Stimulated activated CD8-positive, alpha-beta memory T cell treated with anti-CD3 and anti-CD28 coated beads, Interleukin-15, amount 100 ng/mL, for 4 hours (primary cell): ENCODE measurements around the gene CAPZB.

Experiments
- DNase-seq, 2 donors: peaks; one replicate each; pipeline ENCODE4 v3.0.0-alpha.2; 2020; ENCODE audit warnings: low read depth in 2 of 2

CAPZB gene

DNA sequence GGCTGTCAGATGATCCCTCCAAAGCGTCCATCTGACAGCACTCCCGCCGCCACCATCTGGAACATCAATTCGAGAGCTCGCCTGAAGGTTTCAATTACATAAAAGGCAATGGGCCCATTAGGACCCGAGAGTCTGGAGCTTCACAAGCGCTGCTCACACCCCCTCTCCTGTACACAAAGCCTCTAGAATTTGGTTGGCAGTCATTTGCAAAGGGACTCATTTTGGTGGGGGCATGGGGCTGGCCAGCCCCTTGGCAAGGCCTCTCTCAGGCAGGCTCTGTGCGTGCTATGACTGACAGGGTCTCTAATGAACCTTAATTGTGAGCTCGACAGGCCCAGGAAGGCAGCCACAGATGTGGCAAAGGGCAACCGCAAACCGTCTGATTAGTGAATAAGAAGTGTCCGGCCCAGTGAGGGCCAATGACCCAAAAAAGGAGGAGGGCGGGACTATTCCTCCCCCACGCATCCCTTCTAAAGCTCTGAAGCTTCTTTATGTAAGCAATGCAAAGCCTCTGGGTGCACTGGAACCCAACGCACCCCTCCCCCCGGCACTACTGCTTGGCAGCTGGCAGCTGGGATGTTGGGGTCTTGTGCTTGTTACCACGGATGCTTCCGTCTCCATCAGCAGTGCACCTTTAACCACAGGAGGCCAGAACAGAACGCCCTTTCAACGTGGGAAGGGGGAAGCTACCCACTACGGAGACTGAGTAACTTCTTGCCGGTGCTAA lies 79.4 kb downstream of the CAPZB start:
- no peak for DNase-seq

DNA sequence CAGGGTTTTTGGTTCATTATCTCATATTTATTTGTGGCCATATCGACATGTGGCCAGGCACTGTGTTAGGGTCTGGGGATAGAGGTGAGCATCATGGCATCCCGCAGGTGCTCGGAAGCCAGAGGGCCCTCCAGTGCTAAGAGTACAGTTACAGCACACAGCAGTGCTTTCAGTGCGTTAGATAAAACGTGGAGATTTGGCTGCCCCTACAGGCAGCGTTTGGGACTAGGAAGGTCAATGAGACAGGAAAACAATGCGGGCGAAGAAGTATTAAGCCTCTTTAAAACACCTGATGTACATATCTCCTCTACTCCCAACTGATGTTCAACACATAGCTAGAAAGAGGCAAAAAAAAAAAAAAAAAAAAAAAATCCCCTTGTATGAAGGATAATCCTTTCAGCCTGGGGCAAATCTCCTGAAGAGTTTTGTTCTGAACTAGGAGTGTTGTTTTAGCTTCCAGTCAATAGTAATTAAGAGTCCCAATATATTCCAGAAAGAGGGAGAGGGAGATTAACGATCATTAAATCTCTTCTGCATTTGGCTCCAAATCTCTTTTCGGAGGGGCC lies 80.1 kb downstream of the CAPZB start:
- DNase-seq, result no peak

DNA sequence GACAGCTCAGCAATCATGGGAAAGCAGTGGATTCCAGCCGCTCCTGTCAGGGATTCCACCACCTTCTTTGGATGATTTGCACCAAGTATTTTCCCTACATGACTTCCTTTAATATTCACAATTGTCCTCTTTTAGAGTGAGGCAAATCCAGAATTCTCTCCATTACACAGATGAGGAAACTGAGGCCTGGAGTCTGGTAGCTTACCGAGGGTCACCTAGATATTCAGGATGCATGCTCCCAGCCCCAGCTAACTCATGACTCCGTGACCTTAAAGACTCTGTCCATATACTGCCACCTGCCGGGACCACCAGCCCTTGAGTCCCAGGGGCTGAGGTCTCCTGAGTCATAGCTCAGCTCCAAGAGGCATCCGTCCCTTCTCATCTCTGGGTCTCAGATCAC lies 80.6 kb downstream of the CAPZB start:
- DNase-seq, result no peak

DNA sequence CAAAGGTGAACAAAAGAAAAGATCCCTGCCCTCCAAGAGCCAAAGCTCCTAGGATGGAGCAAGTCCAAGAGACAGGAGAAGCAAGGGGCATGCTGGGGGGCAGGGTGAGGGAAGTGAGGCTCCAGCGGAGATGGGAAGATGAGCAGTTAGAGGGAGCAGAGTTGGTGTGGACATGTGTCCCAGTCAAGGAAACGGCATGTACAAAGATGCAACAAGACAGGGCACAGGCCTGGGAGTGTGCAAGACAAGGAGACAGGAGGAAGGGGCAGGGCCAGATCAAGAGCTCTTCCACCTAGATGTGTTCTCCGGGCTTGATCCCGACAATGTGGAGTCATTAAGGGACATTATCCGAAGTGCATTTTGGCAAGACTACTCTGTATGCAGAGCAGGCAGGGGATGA lies 82.1 kb downstream of the CAPZB start:
- DNase-seq, result no peak

DNA sequence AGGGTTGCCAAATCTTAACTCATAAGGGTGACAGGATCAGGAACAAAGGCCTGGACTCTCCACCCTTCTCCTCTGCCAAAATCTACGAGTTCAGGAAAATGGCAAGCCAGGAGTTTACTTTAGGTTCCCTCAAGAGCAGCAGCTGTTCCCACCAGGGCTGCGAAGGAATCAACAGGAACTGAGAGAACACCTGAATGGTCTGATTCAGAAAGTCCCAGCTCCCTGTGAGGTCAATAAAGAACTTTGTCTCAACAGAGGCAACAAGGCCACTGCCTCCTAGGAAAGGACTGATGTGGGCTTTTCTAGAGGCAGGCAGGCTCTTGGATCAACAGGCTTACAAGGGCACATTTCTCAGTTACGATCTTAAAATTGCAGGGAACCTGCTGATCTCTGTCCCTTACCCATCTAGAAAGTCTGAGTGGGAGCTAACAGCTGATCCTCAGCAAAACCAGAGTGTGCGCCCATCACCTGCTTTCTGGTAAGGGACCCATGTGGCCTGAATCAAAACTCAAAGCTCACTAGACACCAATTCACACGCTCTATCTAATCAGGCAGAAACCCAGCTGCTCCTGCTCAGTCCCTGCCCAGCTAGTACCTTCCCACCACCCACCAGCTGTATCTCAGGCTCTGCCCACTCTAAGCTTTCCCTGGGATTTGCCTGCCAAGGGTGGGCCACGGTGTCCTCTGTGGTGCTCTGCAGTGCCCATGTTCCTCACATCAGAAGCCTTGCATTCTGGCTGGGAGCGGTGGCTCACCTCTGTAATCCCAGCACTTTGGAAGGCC lies 83.1 kb downstream of the CAPZB start:
- DNase-seq, result no peak

DNA sequence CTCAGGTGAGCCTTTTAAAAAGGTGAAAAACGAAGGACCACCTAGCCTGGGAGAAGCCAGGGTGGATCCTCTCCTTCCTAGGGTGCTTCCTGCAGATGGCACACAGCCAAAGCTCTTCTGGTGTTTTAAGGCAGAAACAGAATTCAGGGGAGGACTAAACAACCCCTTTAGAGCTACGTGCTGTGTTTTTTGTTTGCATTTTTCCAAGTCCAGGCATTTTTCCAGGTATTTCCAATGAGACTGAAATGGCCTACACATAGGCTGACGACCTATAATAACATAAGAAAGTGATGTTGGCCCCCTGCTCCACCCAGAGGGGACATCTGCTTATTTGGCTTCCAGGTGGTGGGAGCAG lies 83.8 kb downstream of the CAPZB start:
- no peak for DNase-seq

DNA sequence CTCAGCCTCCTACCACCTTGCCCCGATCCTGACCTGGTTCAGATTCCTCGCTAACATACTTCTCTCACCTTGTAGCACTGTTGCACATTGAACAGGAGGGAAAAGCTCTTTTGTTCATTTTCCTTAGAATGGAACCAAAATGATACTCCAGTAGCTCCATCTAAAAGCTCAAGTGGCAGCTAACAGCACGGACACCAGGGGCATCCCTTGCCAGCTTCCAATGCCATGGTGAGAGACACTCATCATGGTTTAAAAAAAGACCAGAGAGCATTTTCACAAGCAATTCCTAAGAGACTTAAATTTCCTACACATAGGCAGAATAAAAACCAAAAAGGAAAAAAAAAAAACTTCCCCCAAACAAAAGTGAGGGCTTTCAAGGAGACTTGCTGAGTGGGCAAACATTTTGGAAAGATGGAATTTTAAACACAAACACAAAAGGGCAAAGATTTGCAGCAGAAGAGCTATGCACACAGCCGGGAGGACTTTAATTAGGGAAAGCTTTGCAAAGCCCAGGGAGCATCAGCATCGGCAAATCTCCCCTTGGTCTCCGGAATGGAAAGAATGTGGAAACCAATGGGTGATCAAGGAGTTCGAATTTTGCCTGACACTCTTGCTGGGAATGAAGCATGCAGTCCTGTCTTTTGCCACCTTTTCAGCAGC lies 84.3 kb downstream of the CAPZB start:
- no peak for DNase-seq

DNA sequence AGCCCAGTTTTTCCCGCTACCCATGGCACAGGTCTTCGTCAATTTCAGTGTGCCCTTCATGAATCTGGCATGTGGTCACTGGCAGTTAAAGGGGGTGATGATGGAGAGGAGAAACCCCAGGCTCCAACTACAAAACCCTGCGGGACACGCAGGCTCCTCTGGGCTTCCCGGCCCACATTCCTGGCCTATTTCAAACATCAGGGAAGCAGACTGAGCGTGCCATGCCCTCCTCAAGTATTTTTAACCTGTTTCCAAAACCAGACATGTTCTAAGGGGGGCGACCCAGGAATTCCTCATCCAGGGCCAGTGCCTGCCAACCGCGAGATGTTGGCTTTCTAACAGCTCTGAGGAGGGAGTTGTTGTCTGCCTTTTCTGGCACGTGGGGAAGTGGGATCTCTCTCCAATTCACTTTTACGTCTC lies 85.1 kb downstream of the CAPZB start:
- no peak for DNase-seq

DNA sequence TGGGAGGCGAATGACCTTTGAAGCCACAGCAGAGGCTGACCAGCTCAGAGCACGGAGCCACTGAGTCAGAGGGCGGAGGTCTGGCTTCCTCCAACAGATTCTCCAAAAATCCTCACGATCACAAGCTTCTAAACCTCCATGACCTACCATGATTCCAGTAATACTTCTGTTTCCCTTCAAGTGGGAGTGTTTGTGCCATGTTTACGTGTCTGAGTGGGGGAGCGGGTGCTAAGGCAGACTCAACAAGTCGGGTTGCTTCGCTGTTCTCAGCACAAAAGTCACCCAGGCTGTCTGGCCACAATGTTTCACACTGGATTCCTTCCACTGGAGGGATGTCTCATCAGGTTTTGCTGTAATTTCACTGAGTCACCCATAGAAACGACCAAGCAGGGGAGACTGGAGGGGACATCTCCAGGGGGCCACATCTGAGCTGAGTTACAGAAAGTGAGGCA lies 87.0 kb downstream of the CAPZB start:
- no peak for DNase-seq

DNA sequence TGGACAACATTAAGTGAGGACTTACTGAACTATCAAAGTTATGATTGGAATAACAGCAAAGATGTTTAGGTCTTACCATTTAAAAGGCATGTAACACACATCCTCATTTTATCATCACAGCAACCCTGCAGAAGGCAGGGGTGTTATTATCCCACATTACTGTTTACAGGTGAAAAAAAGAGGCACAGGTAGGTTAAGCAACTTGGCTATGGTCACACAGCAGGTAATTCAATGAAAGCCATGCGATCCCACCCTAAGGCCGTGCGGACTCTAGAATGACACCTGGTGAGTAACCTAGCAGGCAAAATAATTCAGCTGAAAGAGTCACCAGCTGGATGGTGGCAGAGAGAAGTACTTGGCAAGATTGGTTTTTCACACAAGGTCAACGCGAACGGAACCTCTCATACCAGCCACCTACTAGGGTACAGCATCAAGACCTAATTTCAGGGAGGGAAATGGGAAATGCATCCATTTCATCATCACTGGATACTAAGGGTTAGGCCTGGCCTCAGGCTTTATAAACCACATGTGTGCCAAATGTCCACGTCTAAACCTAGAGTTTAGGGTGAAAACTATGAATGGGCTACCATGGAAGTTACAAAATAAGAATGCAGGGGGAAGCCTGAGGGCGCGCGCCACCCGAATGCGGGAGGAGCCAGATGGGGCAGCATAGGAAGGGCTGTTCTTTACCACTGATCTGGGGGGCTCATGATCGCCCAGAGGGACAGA lies 88.0 kb downstream of the CAPZB start:
- no peak for DNase-seq

DNA sequence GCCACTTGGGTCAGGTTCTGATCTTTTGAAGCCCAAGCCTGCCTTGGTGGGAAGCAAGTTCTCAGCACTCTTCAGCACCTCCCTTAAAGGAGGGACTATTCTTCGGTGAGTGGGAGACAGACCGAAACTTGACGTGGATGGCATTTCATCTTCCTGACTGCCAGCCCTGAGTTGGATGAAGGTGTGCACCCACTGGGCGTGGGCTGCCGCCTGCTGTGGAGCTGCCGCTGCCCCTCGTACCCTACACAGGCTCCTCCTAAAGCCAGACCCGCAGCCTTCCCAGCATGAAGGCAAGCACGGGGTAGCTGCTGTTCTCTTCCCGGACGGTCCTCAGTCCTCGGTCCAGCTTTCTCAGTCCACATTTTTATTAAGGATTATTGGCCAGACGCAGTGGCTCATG lies 89.1 kb downstream of the CAPZB start:
- DNase-seq, result no peak

DNA sequence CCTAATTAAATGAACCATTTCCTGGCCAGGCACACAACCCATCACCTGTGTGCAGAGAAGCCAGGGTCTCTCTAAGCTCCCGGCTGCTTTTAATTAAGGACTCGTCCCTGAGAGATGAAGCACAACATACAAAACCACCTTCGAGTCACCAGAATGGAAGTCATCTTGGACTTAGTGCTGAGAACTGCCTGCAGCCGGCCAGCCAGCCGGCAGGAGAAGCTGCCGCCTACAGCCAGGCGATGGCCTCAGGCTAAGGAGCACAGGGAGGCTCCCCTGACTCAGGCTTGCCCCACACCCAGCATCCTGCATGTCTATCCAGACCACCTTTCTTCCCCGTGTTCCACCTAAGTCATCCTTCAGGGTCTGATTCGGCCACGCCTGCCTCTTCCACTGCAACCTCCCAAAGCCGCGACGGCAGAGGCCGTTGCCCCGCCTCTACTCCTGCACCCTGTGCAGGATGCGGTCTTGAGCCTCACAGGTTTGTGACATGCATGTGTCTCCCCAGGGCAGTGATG lies 89.6 kb downstream of the CAPZB start:
- no peak for DNase-seq

DNA sequence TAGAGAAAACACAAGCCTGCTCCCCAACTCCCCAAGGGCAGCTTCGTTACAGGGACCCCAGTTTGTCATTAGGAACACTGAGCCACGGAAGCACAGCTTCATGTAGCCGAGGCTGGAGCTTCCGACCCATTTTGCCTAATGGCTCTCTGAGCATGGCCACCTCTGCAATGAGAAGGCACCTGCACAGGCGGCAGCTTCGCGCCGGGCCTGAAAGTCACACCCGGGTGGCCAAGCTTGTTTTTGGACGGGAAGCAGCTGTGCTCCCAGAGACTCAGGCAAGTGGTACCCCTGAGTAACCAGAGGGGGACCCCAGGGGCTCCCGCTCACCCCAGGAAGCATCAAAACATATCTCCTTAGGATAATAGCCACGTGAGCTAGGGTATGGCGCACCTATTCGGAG lies 92.3 kb downstream of the CAPZB start:
- no peak for DNase-seq

DNA sequence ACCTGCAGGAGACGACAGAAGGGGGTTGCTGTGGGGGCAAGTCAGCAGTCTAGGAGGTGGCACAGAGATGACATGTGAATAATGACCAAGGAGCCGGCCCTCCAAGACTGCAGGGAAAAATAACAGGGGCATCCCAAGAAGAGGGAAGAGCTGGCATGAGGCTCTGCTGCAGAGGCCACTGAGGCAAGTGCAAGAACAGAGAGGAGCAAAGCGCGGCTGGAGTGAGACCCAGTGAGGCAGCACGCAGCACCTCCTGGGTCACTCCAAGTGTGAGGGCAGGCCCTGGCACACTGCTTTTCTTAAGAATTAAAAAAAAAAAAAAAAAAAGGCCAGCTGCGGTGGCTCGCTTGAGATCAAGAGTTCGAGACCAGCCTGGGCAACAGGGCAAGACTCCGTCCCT lies 93.1 kb downstream of the CAPZB start:
- DNase-seq, result no peak

DNA sequence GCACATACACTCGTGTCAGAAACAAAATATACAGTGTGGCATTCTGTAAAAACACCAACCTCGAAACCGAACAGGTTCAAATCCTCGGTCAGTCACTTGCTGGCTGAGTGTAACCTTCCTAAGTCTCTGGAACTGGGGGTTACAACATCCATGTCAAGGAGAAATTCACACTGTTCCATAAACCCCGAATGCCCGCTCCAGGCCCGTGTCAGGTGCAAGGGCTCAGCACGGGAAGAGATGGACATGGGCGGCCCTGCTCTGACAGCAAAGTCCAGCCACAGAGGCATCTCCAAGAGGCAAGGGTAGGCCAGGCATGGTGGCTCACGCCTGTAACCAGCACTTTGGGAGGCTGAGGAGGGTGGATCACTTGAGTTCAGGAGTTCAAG lies 93.8 kb downstream of the CAPZB start:
- DNase-seq, result no peak

DNA sequence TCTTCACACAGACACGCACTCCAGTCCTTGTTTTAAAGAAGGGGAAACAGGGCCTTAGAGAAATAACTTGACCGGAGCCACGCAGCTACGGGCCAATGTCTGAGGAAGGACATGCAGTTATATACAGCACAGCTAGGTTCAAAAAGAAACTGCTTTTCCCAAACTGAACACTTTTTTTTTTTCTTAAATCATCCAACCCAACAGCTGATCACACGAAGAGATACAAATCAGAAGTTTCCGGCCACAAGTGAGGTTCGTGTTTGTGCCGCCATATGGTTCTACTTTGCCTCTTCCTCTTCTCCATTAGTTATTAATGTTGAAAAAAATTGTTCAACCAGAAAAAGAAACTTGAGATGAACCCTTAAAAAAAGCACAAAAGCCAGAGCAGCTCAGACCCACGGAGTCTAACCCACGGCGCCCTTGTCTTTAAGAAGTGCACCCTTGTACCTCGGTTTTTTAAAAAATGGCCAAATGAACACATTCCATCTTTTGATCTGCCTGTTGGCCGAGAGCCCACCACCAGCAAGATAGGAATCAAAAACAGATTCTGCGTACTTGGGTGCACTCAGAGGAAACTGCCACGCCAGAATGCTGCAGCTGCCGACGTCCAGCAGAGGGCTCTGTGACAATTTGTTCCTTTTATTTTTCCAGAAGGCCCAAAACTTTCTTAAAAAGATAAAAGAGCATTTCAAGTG lies 94.3 kb downstream of the CAPZB start:
- DNase-seq, result peak; percentile 13 to 38

DNA sequence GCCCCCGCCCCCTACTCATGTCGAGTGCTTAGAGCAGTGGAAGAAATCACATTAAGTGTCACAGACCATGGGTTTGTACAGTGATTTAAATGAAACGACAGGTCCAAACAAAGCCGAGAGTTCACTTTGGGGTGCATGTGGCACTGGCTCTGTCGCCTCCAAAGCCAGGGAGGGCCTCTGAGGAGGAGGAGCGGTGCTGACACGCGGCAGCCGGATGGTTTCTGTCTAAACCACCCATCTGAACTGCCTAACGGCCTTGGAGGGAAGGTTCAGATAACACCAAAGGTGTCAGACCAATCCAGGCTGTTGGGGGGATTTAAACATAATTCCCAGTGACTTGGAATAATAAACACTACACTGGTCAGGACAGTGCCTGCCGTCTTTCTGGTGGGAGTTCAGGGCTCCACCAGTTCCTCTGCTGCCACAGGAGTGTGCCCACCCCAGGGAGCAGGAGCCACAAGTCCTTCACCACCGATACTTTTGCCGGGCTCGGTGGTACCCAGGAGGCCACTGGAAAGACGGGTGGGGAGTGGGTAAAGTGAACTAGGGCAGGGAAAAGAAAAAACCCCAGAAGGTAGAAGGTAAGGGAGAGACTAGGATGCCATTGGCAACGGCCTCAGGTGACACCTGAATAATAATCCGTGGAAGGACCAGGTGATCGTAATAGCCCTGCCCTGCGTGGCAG lies 95.0 kb downstream of the CAPZB start:
- DNase-seq, result no peak

DNA sequence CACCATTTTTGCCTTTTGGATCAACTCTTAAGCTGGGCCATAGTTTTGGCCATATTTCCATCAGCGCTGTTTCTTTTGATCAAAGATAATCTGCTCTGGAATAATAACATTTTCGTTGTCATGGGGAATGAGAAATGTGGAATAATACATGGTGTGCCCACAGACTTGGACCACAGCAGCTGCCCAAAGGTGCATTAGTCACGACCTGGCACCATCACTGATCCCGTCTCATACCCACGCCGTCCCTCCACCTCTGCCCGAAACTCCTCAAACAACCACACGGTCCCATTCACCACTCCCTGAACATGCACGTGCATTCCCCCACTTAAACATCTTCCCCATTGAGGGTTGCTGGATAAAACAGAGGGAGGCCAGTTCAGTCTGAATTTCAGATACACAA lies 96.4 kb downstream of the CAPZB start:
- DNase-seq, result no peak

DNA sequence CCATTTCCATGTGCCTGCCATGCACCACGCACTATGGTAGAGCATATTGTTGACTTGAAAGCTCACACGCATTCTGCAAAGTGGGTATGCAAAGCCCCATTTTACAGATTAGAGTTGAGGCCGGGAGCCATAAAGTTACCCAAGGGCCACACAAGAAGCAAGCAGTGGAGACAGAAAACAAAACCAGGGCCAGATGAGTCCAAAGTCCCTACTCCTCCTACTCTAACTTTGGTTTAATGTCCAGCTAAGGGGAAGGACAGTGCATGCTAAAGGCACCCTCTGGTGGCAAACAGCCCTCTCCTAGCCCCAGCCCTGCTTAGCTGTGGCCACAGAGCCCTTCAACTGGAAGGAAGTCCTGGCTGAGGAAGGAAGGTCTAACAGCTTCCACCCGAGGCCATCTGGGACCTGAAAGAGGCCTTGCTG lies 98.3 kb downstream of the CAPZB start:
- no peak for DNase-seq

DNA sequence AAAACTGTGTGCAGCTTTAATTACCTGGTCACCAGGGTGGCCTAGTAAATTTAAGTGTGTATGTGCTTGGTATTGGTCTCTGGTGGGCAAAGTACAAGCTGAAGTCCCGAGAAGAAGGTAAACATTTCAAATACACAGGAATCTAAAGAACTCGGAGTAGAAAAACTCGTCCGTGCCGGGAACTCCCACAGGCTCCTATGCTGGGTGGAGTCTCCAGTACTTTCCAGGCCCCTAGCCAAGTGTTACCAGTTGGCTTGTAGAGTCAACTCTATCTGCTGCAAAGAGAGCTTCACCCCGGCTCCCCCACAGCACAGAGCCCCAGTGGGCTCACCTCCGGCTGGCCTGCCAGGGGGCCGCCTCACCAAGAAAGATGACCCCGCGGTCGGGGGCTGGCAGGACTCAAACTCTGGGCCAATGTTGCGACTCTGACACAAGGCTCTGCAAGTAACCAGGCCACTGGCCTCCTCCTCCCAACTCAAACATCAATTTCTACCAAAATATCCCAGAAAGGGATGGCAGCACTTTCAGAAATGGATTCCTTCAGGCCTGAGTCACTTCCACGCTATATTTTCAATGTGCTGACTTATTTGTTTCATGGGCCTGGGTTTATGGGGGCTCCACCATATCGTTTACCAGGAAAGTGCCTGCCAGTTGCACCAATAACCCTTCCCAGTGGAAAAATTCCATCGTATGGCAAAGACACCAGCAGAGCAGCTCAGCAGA lies 99.3 kb downstream of the CAPZB start:
- DNase-seq, result no peak
